Measurements from ENCODE around the gene C3.

GRCh38 chr19:6682607-6683128 lies 37.8 kb downstream of the C3 start:
- TF ChIP-seq CTCF (IDR thresholded peaks at IDR 0.05) (no peak), POLR2A (IDR thresholded peaks at IDR 0.05) (no peak), POLR2AphosphoS5 (IDR thresholded peaks at IDR 0.05) (no peak)
